Spleen (tissue), 11 donors: Measurements from ENCODE around the gene LMOD1. TPM values are rescaled to one million over a fixed set of nuclear protein-coding genes. Genes with fewer than 3 reads are reported as not detected.

ENCODE experiments used
- DNase-seq: peaks from one replicate; pipeline ENCODE4 v3.0.0-alpha.2; 2020
- H3K27ac ChIP-seq, 8 donors: fragments of 200-600 bp; sonication (generic) in 7 of 8; 1 replicate in 4 of 8; 2 replicates in 4 of 8; pipeline versions ENCODE4 v1.5.0 to v1.8.0; 2016 to 2021; ENCODE audit warnings: inconsistent platforms in 4 of 8, mild to moderate bottlenecking in 4 of 8, moderate library complexity in 1 of 8
- H3K27me3 ChIP-seq, 7 donors: fragments of 200-600 bp; sonication (generic) in 6 of 7; replicated peaks in 1 of 7; 1 replicate in 4 of 7; 2 replicates in 3 of 7; pipeline versions ENCODE4 v1.5.0 to v1.8.0; 2016 to 2021; ENCODE audit warnings: inconsistent platforms in 3 of 7, mild to moderate bottlenecking in 1 of 7
- H3K36me3 ChIP-seq, 6 donors: fragments of 200-600 bp; sonication (generic) in 5 of 6; 1 replicate in 4 of 6; 2 replicates in 2 of 6; pipeline versions ENCODE4 v1.5.0 to v1.8.0; 2016 to 2021; ENCODE audit warnings: inconsistent platforms in 2 of 6
- H3K4me1 ChIP-seq, 6 donors: fragments of 200-600 bp; sonication (generic) in 5 of 6; 1 replicate in 3 of 6; 2 replicates in 3 of 6; pipeline versions ENCODE4 v1.5.0 to v1.8.0; 2016 to 2021; ENCODE audit warnings: inconsistent platforms in 3 of 6
- H3K4me3 ChIP-seq, 8 donors: fragments of 200-600 bp; sonication (generic) in 7 of 8; 1 replicate in 4 of 8; 2 replicates in 4 of 8; pipeline versions ENCODE4 v1.5.0 to v1.8.0; 2016 to 2021; ENCODE audit warnings: inconsistent platforms in 4 of 8, mild to moderate bottlenecking in 4 of 8, moderate library complexity in 2 of 8
- H3K9me3 ChIP-seq, 8 donors: fragments of 200-600 bp; sonication (generic) in 7 of 8; 1 replicate in 4 of 8; 2 replicates in 4 of 8; pipeline versions ENCODE4 v1.5.0 to v1.8.0; 2016 to 2021; ENCODE audit warnings: inconsistent platforms in 4 of 8
- POLR2A ChIP-seq, 3 donors: fragments of 450-650 bp; IDR thresholded peaks; one replicate each; pipeline ENCODE4 v1.5.1; 2017; ENCODE audit warnings: antibody characterized with exemption in 3 of 3, mild to moderate bottlenecking in 1 of 3
- POLR2AphosphoS5 ChIP-seq, 3 donors: sonication (generic); formaldehyde crosslinking; IDR thresholded peaks; one replicate each; pipeline ENCODE4 v1.5.1; 2017; ENCODE audit warnings: antibody characterized with exemption in 3 of 3
- WGBS, 5 donors: extraction: QIAGEN DNeasy Blood & Tissue Kit in 3 of 5; methylation state at CpG; one replicate each; pipeline versions ENCODE4 v1.1.5 to v1.1.7; 2013 to 2018; 5-methylcytosine and 5-hydroxymethylcytosine counted together
- intact Hi-C: fragments of 100-400 bp; cut with DNase I; formaldehyde crosslinking; loops from one replicate; pipeline ENCODE4 v1.15.0; 2023; ENCODE audit warnings: low total_unique reads
- microRNA-seq, 3 donors: library from miRNA; unstranded; fragments of <30 nt; microRNA quantifications; one replicate each; pipeline versions ENCODE4 to v1.1.0, GENCODE V29; 2019 to 2020
- polyA plus RNA-seq, 3 donors: library from polyadenylated mRNA; stranded (reverse); fragments of 200-250 nt; gene quantifications; one replicate each; pipeline ENCODE4 v1.2.1, GENCODE V29; 2013
- small RNA-seq, 4 donors: library from RNA; depleted of rRNA; stranded (forward); fragments of <200 nt; gene quantifications; one replicate each; pipeline ENCODE3, GENCODE V24; 2016
- total RNA-seq, 7 donors: library from RNA; depleted of rRNA in 3 of 7; stranded (reverse); fragments of >200 nt in 3 of 7; fragmentation: NEBNext Ultra II Directional in 4 of 7; extraction: Animal tissue kit (Norgen Biotek cat#: 25700) in 4 of 7; gene quantifications; one replicate each; pipeline versions ENCODE4 v1.1.0 to v1.2.1, GENCODE V29; 2016 to 2021
- TF ChIP-seq, protein P1 (sequence below), 11 experiments: fragments of 200-600 bp in 7 of 11; fragments of 450-650 bp in 4 of 11; sonication (generic) in 4 of 11; IDR thresholded peaks in 8 of 11; conservative IDR thresholded peaks in 3 of 11; 1 replicate in 7 of 11; 2 replicates in 4 of 11; pipeline versions ENCODE4 v1.4.0 to v1.8.0; 2016 to 2021; ENCODE audit warnings: antibody characterized with exemption in 11 of 11, inconsistent platforms in 4 of 11, mild to moderate bottlenecking in 1 of 11
- donor health status: healthy with polysubstance abuse.
- donor health status: DM: no; HTN: no; CAD: no; lungs with moderate emphysema.
- donor health status: DM: no; HTN: no; CAD: no.
- donor health status: Bipolar disorder and iron deficiency.
- donor health status: healthy.
- donor health status: DM: no; HTN: no; CAD: no.
- donor health status: DM: yes; HTN: yes; CAD: no.

The LMOD1 gene
- total and polyA plus RNA-seq, 10 donors: 4.2 to 21.0 (median 11.2) TPM

- Histone ChIP-seq H3K36me3 (peaks cover 0 to 58% (median 45%) of the 10 kb centered on the region in 6 donors), H3K9me3 (no peaks in the 10 kb centered on the region), H3K4me1 (peaks cover 0 to 25% (median 5%) of the 10 kb centered on the region in 6 donors), H3K27me3 (no peaks in the 10 kb centered on the region), H3K27ac (no peak overlapping the region), H3K4me3 (no peak overlapping the region)
- DNase-seq: no peak
- WGBS, 5 donors: 73 to 83% (median 79%) methylated on average over 1 of the region's 1 CpG
- TF ChIP-seq POLR2AphosphoS5 (IDR thresholded peaks at IDR 0.05) (no peak), POLR2A (IDR thresholded peaks at IDR 0.05) (no peak)
- TF ChIP-seq, protein P1, sequence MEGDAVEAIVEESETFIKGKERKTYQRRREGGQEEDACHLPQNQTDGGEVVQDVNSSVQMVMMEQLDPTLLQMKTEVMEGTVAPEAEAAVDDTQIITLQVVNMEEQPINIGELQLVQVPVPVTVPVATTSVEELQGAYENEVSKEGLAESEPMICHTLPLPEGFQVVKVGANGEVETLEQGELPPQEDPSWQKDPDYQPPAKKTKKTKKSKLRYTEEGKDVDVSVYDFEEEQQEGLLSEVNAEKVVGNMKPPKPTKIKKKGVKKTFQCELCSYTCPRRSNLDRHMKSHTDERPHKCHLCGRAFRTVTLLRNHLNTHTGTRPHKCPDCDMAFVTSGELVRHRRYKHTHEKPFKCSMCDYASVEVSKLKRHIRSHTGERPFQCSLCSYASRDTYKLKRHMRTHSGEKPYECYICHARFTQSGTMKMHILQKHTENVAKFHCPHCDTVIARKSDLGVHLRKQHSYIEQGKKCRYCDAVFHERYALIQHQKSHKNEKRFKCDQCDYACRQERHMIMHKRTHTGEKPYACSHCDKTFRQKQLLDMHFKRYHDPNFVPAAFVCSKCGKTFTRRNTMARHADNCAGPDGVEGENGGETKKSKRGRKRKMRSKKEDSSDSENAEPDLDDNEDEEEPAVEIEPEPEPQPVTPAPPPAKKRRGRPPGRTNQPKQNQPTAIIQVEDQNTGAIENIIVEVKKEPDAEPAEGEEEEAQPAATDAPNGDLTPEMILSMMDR (IDR thresholded peaks at IDR 0.05 in 8 of 11, conservative IDR thresholded peaks at IDR 0.05 in 3 of 11): no peak
- intact Hi-C loops: no loop called here
Observed at GRCh38 chr1:201847150-201847549, 99.2 kb downstream of the LMOD1 start.

Small RNA genes within 50 kb of the gene (microRNA-seq; reads per million reads assigned to microRNA genes)
- 0 reads per million in 3 donors for gene MIR6739

Small RNA genes within 50 kb of the gene (small RNA-seq; reads per million reads assigned to genes)
- gene MIR6739 (0 reads per million in 4 donors), gene RF00156 (0 reads per million in 4 donors)

Other genes starting within 250 kb of the LMOD1 start
- 10 to 100 TPM; 24.1 to 35.7 (median 29.1) TPM for gene IPO9, start 117.4 kb downstream of the LMOD1 start, total RNA-seq
- 10 to 100 TPM; 13.8 to 17.4 (median 14.5) TPM for gene IPO9, start 117.4 kb downstream of the LMOD1 start, polyA plus RNA-seq
- gene SHISA4, start 57.6 kb downstream of the LMOD1 start, total RNA-seq: 10 to 100 TPM in 1 of 7 donors, 1 to 10 TPM in 6; 4.8 to 13.3 (median 8.0) TPM
- gene SHISA4, start 57.6 kb downstream of the LMOD1 start, polyA plus RNA-seq: 1 to 10 TPM; 3.2 to 4.3 (median 3.9) TPM
- gene TIMM17A, start 9.0 kb upstream of the LMOD1 start, total RNA-seq: 10 to 100 TPM; 20.8 to 31.7 (median 28.1) TPM
- 10 to 100 TPM; 30.1 to 38.3 (median 30.6) TPM for gene TIMM17A, start 9.0 kb upstream of the LMOD1 start, polyA plus RNA-seq
- 10 to 100 TPM; 44.6 to 69.0 (median 62.6) TPM for gene RNPEP, start 36.1 kb upstream of the LMOD1 start, total RNA-seq
- 10 to 100 TPM; 24.8 to 46.2 (median 42.0) TPM for gene RNPEP, start 36.1 kb upstream of the LMOD1 start, polyA plus RNA-seq
- 1 to 10 TPM in 4 of 7 donors, under 1 TPM in 3; 0.43 to 2.9 (median 1.2) TPM for gene ELF3, start 64.0 kb upstream of the LMOD1 start, total RNA-seq
- gene ELF3, start 64.0 kb upstream of the LMOD1 start, polyA plus RNA-seq: 1 to 10 TPM in 1 of 3 donors, under 1 TPM in 2; 0.24 to 3.4 (median 0.96) TPM
- not detected for gene GPR37L1, start 176.4 kb upstream of the LMOD1 start, total RNA-seq
- under 1 TPM in 1 of 3 donors, not detected in 2; 0.16 TPM for gene GPR37L1, start 176.4 kb upstream of the LMOD1 start, polyA plus RNA-seq
- 100 to 1,000 TPM in 2 of 7 donors, 10 to 100 TPM in 5; 36.2 to 104 (median 78.0) TPM for gene ARL8A, start 198.2 kb upstream of the LMOD1 start, total RNA-seq
- gene ARL8A, start 198.2 kb upstream of the LMOD1 start, polyA plus RNA-seq: 10 to 100 TPM; 16.2 to 31.4 (median 18.4) TPM
- 10 to 100 TPM; 33.1 to 49.0 (median 42.3) TPM for gene PTPN7, start 214.1 kb upstream of the LMOD1 start, total RNA-seq
- 10 to 100 TPM; 27.8 to 34.2 (median 34.0) TPM for gene PTPN7, start 214.1 kb upstream of the LMOD1 start, polyA plus RNA-seq
- gene LGR6, start 247.3 kb upstream of the LMOD1 start, total RNA-seq: 10 to 100 TPM in 3 of 7 donors, 1 to 10 TPM in 4; 1.9 to 24.5 (median 8.6) TPM
- 1 to 10 TPM in 2 of 3 donors, under 1 TPM in 1; 0.61 to 3.3 (median 2.0) TPM for gene LGR6, start 247.3 kb upstream of the LMOD1 start, polyA plus RNA-seq